GM12874 (cell line): Measurements from ENCODE around the gene HSD11B1.

ENCODE experiments used
- TF ChIP-seq, protein P1 (sequence below): IDR thresholded peaks from 2 replicates; pipeline ENCODE4 v1.5.1; 2011; ENCODE audit warnings: low read depth, mild to moderate bottlenecking, control low read depth, low read length, moderate library complexity; ENCODE audit not compliant: insufficient read depth

HSD11B1 gene

GRCh38 chr1:209769171-209769904 is 64.7 kb downstream of the HSD11B1 start:
- TF ChIP-seq, protein P1, sequence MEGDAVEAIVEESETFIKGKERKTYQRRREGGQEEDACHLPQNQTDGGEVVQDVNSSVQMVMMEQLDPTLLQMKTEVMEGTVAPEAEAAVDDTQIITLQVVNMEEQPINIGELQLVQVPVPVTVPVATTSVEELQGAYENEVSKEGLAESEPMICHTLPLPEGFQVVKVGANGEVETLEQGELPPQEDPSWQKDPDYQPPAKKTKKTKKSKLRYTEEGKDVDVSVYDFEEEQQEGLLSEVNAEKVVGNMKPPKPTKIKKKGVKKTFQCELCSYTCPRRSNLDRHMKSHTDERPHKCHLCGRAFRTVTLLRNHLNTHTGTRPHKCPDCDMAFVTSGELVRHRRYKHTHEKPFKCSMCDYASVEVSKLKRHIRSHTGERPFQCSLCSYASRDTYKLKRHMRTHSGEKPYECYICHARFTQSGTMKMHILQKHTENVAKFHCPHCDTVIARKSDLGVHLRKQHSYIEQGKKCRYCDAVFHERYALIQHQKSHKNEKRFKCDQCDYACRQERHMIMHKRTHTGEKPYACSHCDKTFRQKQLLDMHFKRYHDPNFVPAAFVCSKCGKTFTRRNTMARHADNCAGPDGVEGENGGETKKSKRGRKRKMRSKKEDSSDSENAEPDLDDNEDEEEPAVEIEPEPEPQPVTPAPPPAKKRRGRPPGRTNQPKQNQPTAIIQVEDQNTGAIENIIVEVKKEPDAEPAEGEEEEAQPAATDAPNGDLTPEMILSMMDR, result no peak

DNA sequence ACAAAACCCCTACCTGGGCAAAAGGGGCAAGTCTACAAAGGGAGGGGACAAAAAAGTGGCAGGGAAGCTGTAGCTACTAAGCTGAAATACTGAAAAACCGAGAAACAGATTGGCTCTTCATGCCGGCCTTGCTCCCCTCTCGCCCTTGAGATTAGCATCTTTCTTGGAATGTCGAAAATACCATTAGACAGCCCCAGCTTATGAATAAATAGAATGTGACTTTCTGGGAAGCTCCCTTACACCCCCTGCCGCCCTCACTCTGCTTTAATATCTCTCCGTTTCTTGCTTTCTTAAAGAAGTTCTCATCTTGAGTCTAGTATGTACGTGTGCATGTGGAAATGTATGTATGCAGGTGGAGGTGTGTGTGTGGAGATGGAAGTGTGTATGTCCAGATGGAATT is 65.3 kb downstream of the HSD11B1 start:
- TF ChIP-seq, protein P1, result no peak

GRCh38 chr1:209770636-209771415 is 66.2 kb downstream of the HSD11B1 start:
- TF ChIP-seq, protein P1, result no peak

DNA sequence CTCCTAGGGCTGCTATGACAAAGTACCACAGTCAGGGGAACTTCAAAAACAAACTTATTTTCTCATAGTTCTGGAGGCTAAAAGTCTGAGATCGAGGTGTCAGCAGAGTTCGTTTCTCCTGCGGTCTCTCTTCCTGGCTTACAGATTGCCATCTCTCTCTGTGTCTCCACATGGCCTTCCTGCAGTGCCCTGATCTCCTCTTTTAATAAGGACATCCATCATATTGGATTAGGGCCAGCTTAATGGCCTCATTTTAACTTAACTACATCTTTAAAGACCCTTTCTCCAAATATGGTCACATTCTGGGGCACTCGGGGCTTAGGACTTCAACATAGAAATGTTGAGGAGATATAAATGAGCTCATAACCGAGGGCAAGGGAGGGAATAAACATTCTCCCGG is 67.5 kb downstream of the HSD11B1 start:
- TF ChIP-seq, protein P1, result no peak

DNA sequence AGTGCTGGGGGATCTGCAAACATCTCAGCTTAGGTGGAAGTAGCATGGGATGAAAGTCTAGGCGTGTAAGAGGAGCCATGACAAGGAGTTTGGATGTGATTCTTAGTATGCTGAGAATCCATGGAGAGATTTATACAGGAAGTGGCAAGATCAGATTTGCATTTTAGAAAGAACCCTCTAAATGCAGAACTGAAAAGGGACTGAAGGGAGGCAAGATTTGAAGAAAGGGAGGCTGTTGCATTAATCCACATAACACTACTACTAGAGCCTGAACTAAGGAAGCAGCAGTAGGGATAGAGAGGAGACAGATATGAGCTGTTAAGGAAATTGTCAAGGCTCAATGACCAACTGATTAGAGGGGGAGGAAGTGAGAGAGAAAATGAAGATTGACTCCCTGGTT is 69.9 kb downstream of the HSD11B1 start:
- TF ChIP-seq, protein P1, result no peak

GRCh38 chr1:209775678-209776077 is 71.0 kb downstream of the HSD11B1 start:
- TF ChIP-seq, protein P1, result no peak

DNA sequence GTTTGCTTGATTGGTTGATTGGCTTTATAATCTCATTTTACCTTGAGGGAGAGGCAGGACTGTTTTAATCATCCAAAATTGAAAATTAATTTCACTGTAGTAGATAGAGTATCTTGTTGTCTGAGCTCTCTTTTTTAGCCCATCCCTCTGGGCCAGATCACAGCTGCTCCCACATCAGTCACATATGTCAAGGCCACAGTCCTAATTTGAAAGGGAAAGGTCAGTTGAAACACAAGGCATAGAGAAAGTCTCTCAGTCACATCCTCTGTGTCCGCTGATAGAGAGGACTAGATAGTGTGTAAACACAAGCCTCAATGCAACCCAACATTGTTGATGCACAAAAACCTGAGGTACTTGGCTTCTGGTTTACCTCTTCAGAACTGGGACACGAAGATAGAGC is 72.9 kb downstream of the HSD11B1 start:
- TF ChIP-seq, protein P1, result no peak
